Nephron progenitor cell (in vitro differentiated cells): Measurements from ENCODE around the gene DRD2.

Experiments used
- DNase-seq: peaks from one replicate; pipeline ENCODE4 v3.0.0; 2021
- H3K27ac Mint-ChIP-seq: 2 replicates; pipeline ENCODE4 v1.8.0; 2021; ENCODE audit warnings: mild to moderate bottlenecking, moderate library complexity, mixed read lengths
- H3K27me3 Mint-ChIP-seq: 2 replicates; pipeline ENCODE4 v1.8.0; 2021; ENCODE audit warnings: mild to moderate bottlenecking, low read depth, mixed read lengths; ENCODE audit not compliant: poor library complexity
- H3K36me3 Mint-ChIP-seq: 2 replicates; pipeline ENCODE4 v1.8.0; 2021; ENCODE audit warnings: low read depth, mixed read lengths
- H3K4me1 Mint-ChIP-seq: 2 replicates; pipeline ENCODE4 v1.8.0; 2021; ENCODE audit warnings: mixed read lengths
- H3K4me3 Mint-ChIP-seq: 2 replicates; pipeline ENCODE4 v1.8.0; 2021; ENCODE audit warnings: mild to moderate bottlenecking, moderate library complexity, mixed read lengths
- H3K9me3 Mint-ChIP-seq: 2 replicates; pipeline ENCODE4 v1.8.0; 2021; ENCODE audit warnings: mild to moderate bottlenecking, moderate library complexity, mixed read lengths
- TF ChIP-seq, protein P1 (sequence below): fragments of 200-600 bp; sonication (generic); IDR thresholded peaks from 2 replicates; pipeline ENCODE4 v1.5.0; 2021; ENCODE audit warnings: antibody characterized with exemption

Gene DRD2

DNA sequence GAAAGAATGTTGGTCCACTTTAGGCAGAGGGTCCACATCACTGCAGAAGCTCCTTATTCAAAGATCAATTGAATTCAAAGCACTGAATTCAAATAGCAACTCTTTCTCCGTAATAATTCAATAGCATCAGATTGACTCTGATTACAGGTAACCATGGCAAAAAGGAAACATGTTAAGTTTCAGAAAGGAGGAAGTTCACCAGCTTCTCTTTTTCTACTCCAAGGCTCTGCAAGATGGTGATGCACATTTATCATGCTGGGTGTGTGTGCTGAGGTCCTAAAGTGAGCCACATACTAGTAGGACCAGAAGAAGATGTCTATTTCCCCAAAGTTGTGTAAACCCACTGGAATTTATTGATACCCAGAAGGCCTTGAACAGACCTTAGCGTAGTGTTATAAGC lies 18.0 kb upstream of the DRD2 start:
- H3K36me3 Mint-ChIP-seq: no peaks in the 10 kb centered on the region
- no peak overlapping the region for H3K27ac Mint-ChIP-seq
- H3K9me3 Mint-ChIP-seq: no peaks in the 10 kb centered on the region
- peaks cover 16% of the 10 kb centered on the region for H3K4me1 Mint-ChIP-seq
- no peak for DNase-seq
- no peak overlapping the region for H3K4me3 Mint-ChIP-seq
- TF ChIP-seq, protein P1, sequence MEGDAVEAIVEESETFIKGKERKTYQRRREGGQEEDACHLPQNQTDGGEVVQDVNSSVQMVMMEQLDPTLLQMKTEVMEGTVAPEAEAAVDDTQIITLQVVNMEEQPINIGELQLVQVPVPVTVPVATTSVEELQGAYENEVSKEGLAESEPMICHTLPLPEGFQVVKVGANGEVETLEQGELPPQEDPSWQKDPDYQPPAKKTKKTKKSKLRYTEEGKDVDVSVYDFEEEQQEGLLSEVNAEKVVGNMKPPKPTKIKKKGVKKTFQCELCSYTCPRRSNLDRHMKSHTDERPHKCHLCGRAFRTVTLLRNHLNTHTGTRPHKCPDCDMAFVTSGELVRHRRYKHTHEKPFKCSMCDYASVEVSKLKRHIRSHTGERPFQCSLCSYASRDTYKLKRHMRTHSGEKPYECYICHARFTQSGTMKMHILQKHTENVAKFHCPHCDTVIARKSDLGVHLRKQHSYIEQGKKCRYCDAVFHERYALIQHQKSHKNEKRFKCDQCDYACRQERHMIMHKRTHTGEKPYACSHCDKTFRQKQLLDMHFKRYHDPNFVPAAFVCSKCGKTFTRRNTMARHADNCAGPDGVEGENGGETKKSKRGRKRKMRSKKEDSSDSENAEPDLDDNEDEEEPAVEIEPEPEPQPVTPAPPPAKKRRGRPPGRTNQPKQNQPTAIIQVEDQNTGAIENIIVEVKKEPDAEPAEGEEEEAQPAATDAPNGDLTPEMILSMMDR: no peak
- peaks cover 29% of the 10 kb centered on the region for H3K27me3 Mint-ChIP-seq

DNA sequence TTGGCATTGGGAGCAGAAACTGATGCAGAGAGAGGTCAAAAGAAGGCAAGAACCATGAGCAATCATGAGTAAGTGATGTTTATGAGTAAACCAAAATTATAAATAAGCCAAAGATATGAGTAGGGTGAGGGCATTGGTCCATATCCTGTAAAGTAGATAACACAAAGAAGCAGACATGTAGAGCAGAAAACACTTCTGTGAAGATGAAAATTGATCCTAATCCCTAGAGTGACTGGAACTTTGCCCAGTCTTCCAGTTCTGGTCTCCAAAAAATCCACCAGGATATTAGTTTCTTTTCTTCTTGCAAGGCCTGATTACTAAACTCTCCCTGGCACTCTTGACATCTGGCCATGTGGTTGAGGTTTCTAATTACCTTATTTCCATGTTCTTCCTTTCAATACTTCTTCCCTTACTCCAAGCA lies 13.7 kb upstream of the DRD2 start:
- H3K36me3 Mint-ChIP-seq: no peaks in the 10 kb centered on the region
- no peaks in the 10 kb centered on the region for H3K4me1 Mint-ChIP-seq
- peaks cover 12% of the 10 kb centered on the region for H3K27me3 Mint-ChIP-seq
- no peaks in the 10 kb centered on the region for H3K9me3 Mint-ChIP-seq
- no peak for DNase-seq
- H3K27ac Mint-ChIP-seq: no peak overlapping the region
- no peak overlapping the region for H3K4me3 Mint-ChIP-seq
- TF ChIP-seq, protein P1: no peak

DNA sequence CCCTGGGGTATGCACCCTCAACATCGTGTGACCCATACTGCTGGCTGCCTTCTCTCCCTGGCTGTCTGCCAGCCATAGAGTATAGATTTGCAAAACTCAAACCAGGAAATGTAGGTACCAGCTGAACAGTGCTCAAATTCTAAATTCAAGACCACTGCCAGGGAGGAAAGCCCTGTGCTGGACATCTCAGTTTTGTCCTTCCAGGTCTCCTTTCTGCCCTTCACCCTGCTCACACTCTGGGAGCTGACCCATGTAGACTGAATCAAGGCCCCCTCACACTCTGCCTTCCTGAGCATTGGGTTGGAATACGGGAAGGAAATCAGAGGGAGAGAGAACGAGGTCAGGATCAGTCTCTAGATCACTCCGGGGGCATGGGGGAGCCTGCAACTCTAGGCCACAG lies 12.4 kb upstream of the DRD2 start:
- H3K36me3 Mint-ChIP-seq: no peaks in the 10 kb centered on the region
- no peaks in the 10 kb centered on the region for H3K4me1 Mint-ChIP-seq
- TF ChIP-seq, protein P1: no peak
- H3K4me3 Mint-ChIP-seq: no peak overlapping the region
- no peaks in the 10 kb centered on the region for H3K9me3 Mint-ChIP-seq
- no peak overlapping the region for H3K27ac Mint-ChIP-seq
- no peak for DNase-seq
- peaks cover 15% of the 10 kb centered on the region for H3K27me3 Mint-ChIP-seq

DNA sequence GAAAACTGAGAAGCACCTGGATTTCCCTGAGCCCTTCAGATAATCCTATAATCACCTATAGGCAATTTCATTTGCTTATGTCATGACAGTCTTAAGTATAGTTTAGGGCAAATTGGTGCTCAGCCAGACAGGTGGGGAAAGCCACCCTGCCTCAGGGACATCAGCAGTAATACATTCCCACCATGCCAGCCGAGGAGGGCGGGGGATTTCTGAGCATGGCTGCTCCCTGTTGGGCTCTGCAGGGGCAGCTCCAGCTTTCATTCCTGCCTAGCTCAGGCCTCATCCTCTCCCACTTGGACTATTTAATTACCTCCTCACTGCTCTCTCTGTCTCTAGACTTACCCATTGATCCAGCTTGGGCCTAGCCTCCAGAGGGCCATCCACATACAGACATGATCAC lies 9.0 kb upstream of the DRD2 start:
- Mint-ChIP-seq H3K4me1 (no peaks in the 10 kb centered on the region), H3K27ac (no peak overlapping the region), H3K9me3 (no peaks in the 10 kb centered on the region), H3K4me3 (no peak overlapping the region), H3K27me3 (peaks cover 39% of the 10 kb centered on the region), H3K36me3 (no peaks in the 10 kb centered on the region)
- TF ChIP-seq, protein P1: no peak
- DNase-seq: no peak

DNA sequence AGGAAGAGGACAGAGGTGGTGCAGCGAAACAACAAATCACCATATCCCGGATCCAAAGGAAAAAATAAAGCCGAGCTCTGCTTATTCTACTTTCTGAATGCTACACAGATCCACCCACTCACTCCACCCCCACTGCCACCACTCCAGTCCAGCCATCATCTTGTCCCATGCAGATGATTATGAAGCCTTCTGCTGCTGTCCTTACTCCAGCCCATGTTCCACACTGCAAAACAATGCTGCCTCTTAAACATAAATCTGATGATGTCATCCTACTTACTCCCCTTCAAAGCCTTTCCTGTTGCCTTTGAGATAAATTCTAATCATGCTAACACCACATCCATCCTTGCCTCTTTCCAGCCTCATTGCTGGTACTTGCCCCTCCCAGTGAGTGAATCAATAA lies 6.5 kb upstream of the DRD2 start:
- no peaks in the 10 kb centered on the region for H3K36me3 Mint-ChIP-seq
- H3K27me3 Mint-ChIP-seq: peaks cover 61% of the 10 kb centered on the region
- H3K9me3 Mint-ChIP-seq: no peaks in the 10 kb centered on the region
- no peaks in the 10 kb centered on the region for H3K4me1 Mint-ChIP-seq
- H3K27ac Mint-ChIP-seq: no peak overlapping the region
- TF ChIP-seq, protein P1: no peak
- H3K4me3 Mint-ChIP-seq: no peak overlapping the region
- no peak for DNase-seq

DNA sequence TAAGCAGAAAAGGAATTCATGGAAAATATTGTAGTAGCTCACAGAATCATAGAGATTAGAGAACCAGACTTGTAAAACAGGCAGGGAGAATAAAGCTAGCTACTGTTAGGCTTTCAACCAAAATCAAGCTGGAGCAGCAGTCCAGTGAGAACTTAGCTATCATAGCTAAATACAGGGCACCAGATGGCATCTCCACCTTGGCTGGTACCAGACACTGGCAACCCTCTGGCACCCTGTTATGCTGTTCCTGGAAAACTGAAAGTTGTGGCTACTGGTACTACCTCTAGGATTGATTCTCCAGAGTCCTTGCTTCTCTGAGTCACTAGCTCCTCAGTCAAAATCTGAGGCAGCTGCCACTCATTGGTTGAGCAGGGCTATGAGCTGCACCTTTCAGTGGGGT lies 6.0 kb upstream of the DRD2 start:
- no peaks in the 10 kb centered on the region for H3K36me3 Mint-ChIP-seq
- H3K4me1 Mint-ChIP-seq: no peaks in the 10 kb centered on the region
- DNase-seq: no peak
- no peaks in the 10 kb centered on the region for H3K9me3 Mint-ChIP-seq
- peaks cover 65% of the 10 kb centered on the region for H3K27me3 Mint-ChIP-seq
- H3K4me3 Mint-ChIP-seq: no peak overlapping the region
- TF ChIP-seq, protein P1: no peak
- H3K27ac Mint-ChIP-seq: no peak overlapping the region
